HEK293T (cell line): ENCODE results near the gene HPCAL1.

ENCODE experiments used
- FOXM1 ChIP-seq: fragments of 450-650 bp; IDR thresholded peaks from 2 replicates; pipeline ENCODE4 v1.6.1; 2017; ENCODE audit warnings: mild to moderate bottlenecking, borderline replicate concordance
- L3MBTL2 ChIP-seq: fragments of 450-650 bp; conservative IDR thresholded peaks from 2 replicates; pipeline ENCODE4 v1.6.1; 2016; ENCODE audit warnings: mild to moderate bottlenecking

GRCh38 chr2:10260130-10260529 is 42.6 kb upstream of the HPCAL1 start:
- TF ChIP-seq FOXM1 (no peak), L3MBTL2 (no peak)
